IMR-90 (cell line): ENCODE results near the gene ACSL4. TPM values are rescaled to one million over a fixed set of nuclear protein-coding genes. Genes with fewer than 3 reads are reported as not detected.

ENCODE experiments used
- ATAC-seq: fragments of 200-7000 bp; cut with Tn5 transposase; 2 replicates; pipeline ENCODE4 v1.9.1; 2020; ENCODE audit warnings: low read depth, mild to moderate bottlenecking, moderate library complexity
- BruUV-seq: library from RNA; stranded (reverse); fragments of 400-500 nt; replicated peaks from 2 replicates; lab custom pipeline; 2021; lab: Mats Ljungman, UMichigan
- CTCF ChIA-PET: fragments of 300-600 bp; formaldehyde crosslinking; extraction: SDS; loops from one replicate; lab custom pipeline; 2021; ENCODE audit warnings: antibody characterized with exemption; lab: Yijun Ruan, JAX
- POLR2A ChIA-PET: fragments of 300-600 bp; sonication (Branson Sonifier 250); formaldehyde crosslinking; loops from one replicate; lab custom pipeline; 2022; ENCODE audit warnings: antibody characterized with exemption; ENCODE audit not compliant: unreplicated experiment; lab: Charles Lee
- DNase-seq: peaks from one replicate; pipeline ENCODE4 v3.0.0; 2013
- H2AFZ ChIP-seq: replicated peaks from 2 replicates; pipeline ENCODE3; 2013; ENCODE audit warnings: low read length, mild to moderate bottlenecking; ENCODE audit not compliant: poor library complexity
- H2AK5ac ChIP-seq: 2 replicates; pipeline ENCODE4 v1.6.1; 2013; ENCODE audit warnings: low read depth, low read length, inconsistent platforms
- H2AK9ac ChIP-seq: replicated peaks from 2 replicates; pipeline ENCODE3; 2013; ENCODE audit warnings: mild to moderate bottlenecking, low read depth, low read length, moderate library complexity; ENCODE audit not compliant: poor library complexity
- H2BK120ac ChIP-seq: 2 replicates; pipeline ENCODE4 v1.6.1; 2013; ENCODE audit warnings: low read depth, low read length, inconsistent platforms
- H2BK15ac ChIP-seq: 3 replicates; pipeline ENCODE4 v1.6.1; 2013; ENCODE audit warnings: low read depth, low read length, inconsistent platforms
- H2BK20ac ChIP-seq: 2 replicates; pipeline ENCODE4 v1.6.1; 2013; ENCODE audit warnings: low read depth, mild to moderate bottlenecking, inconsistent platforms, low read length, moderate library complexity
- H2BK5ac ChIP-seq: 2 replicates; pipeline ENCODE4 v1.6.1; 2013; ENCODE audit warnings: mild to moderate bottlenecking, low read depth, low read length, inconsistent platforms; ENCODE audit not compliant: poor library complexity, severe bottlenecking
- H3K14ac ChIP-seq: replicated peaks from 2 replicates; pipeline ENCODE4 v1.6.1; 2013; ENCODE audit warnings: low read depth, low read length, inconsistent platforms
- H3K18ac ChIP-seq: 2 replicates; pipeline ENCODE4 v1.6.1; 2013; ENCODE audit warnings: low read depth, low read length, control low read depth
- H3K23ac ChIP-seq: 2 replicates; pipeline ENCODE4 v1.6.1; 2013; ENCODE audit warnings: low read depth, low read length, inconsistent platforms
- H3K27ac ChIP-seq: 2 replicates; pipeline ENCODE4 v1.5.1; 2013; ENCODE audit warnings: mild to moderate bottlenecking, control low read depth, low read length; ENCODE audit not compliant: insufficient read depth
- H3K27me3 ChIP-seq: 2 replicates; pipeline ENCODE4 v1.6.1; 2013; ENCODE audit warnings: low read length; ENCODE audit not compliant: control insufficient read depth, insufficient read depth
- H3K36me3 ChIP-seq: 2 replicates; pipeline ENCODE4 v1.6.1; 2013; ENCODE audit warnings: low read length, mixed read lengths; ENCODE audit not compliant: control insufficient read depth, insufficient read depth
- H3K4ac ChIP-seq: 2 replicates; pipeline ENCODE4 v1.6.1; 2013; ENCODE audit warnings: low read depth, low read length, inconsistent platforms
- H3K4me1 ChIP-seq: 2 replicates; pipeline ENCODE4 v1.6.1; 2013; ENCODE audit warnings: low read length, mixed read lengths; ENCODE audit not compliant: control insufficient read depth, insufficient read depth
- H3K4me2 ChIP-seq: 2 replicates; pipeline ENCODE4 v1.6.1; 2013; ENCODE audit warnings: low read depth, mild to moderate bottlenecking, control low read depth, low read length, moderate library complexity
- H3K4me3 ChIP-seq: 2 replicates; pipeline ENCODE4 v1.5.1; 2013; ENCODE audit warnings: low read depth, mild to moderate bottlenecking, control low read depth, low read length, moderate library complexity; ENCODE audit not compliant: insufficient read depth
- H3K56ac ChIP-seq: 2 replicates; pipeline ENCODE4 v1.6.1; 2013; ENCODE audit warnings: low read length, inconsistent platforms; ENCODE audit not compliant: insufficient read depth; ENCODE audit errors: extremely low read depth
- H3K79me1 ChIP-seq, 2 experiments: 2 replicates each; pipeline ENCODE4 v1.6.1; 2013; ENCODE audit warnings: low read length in 2 of 2, inconsistent platforms in 1 of 2, low read depth in 1 of 2
- H3K9ac ChIP-seq: 2 replicates; pipeline ENCODE4 v1.6.1; 2013; ENCODE audit warnings: low read depth, low read length, control low read depth
- H3K9me1 ChIP-seq: 2 replicates; pipeline ENCODE4 v1.6.1; 2013; ENCODE audit warnings: low read length, inconsistent platforms; ENCODE audit not compliant: insufficient read depth
- H3K9me3 ChIP-seq: 2 replicates; pipeline ENCODE4 v1.6.1; 2013; ENCODE audit warnings: low read length; ENCODE audit not compliant: control insufficient read depth, insufficient read depth
- H4K20me1 ChIP-seq: 2 replicates; pipeline ENCODE4 v1.6.1; 2013; ENCODE audit warnings: low read length, inconsistent platforms; ENCODE audit not compliant: insufficient read depth
- H4K5ac ChIP-seq: 2 replicates; pipeline ENCODE4 v1.6.1; 2013; ENCODE audit warnings: mild to moderate bottlenecking, low read depth, low read length, control low read depth
- H4K8ac ChIP-seq, 2 experiments: 2 replicates each; pipeline ENCODE4 v1.6.1; 2013; ENCODE audit warnings: low read depth in 2 of 2, low read length in 2 of 2, control low read depth in 1 of 2, inconsistent platforms in 1 of 2
- H4K91ac ChIP-seq: 2 replicates; pipeline ENCODE4 v1.6.1; 2013; ENCODE audit warnings: low read depth, low read length, inconsistent platforms; ENCODE audit not compliant: insufficient read depth
- BHLHE40 ChIP-seq: fragments of 150-350 bp; IDR thresholded peaks from 2 replicates; pipeline ENCODE4 v1.6.1; 2016; ENCODE audit warnings: mild to moderate bottlenecking, low read depth, low read length
- CHD1 ChIP-seq: IDR thresholded peaks from 2 replicates; pipeline ENCODE4 v1.6.1; 2012; ENCODE audit warnings: low read depth, low read length, improper control_type of control experiment
- FOS ChIP-seq: fragments of 150-350 bp; IDR thresholded peaks from 2 replicates; pipeline ENCODE4 v1.6.1; 2016; ENCODE audit warnings: low read depth, low read length
- MAFK ChIP-seq: IDR thresholded peaks from 2 replicates; pipeline ENCODE4 v1.6.1; 2012; ENCODE audit warnings: low read depth, low read length, improper control_type of control experiment
- MAZ ChIP-seq: IDR thresholded peaks from 2 replicates; pipeline ENCODE4 v1.6.1; 2012; ENCODE audit warnings: low read depth, mild to moderate bottlenecking, low read length, improper control_type of control experiment, moderate library complexity, borderline replicate concordance
- MXI1 ChIP-seq: IDR thresholded peaks from 2 replicates; pipeline ENCODE4 v1.6.1; 2012; ENCODE audit warnings: low read depth, mild to moderate bottlenecking, low read length, moderate library complexity, borderline replicate concordance
- NFE2L2 ChIP-seq: fragments of 150-350 bp; IDR thresholded peaks from 2 replicates; pipeline ENCODE4 v1.6.1; 2016; ENCODE audit warnings: low read depth, mild to moderate bottlenecking, low read length
- POLR2A ChIP-seq: IDR thresholded peaks from 2 replicates; pipeline ENCODE4 v1.6.1; 2012; ENCODE audit warnings: mild to moderate bottlenecking, low read depth, low read length
- RFX5 ChIP-seq: IDR thresholded peaks from 2 replicates; pipeline ENCODE4 v1.8.0; 2012; ENCODE audit warnings: low read depth, mild to moderate bottlenecking, low read length, moderate library complexity
- SMC3 ChIP-seq: fragments of 150-350 bp; IDR thresholded peaks from 2 replicates; pipeline ENCODE4 v1.6.1; 2016; ENCODE audit warnings: low read depth, mild to moderate bottlenecking, antibody characterized with exemption, low read length, moderate library complexity
- WGBS, 2 experiments: methylation state at CpG; one replicate each; pipeline versions ENCODE4 v1.1.5 to v1.1.7; 2013; ENCODE audit warnings: missing lambda C conversion rate in 2 of 2; ENCODE audit not compliant: insufficient read length in 1 of 2; ENCODE audit errors: extremely low coverage in 2 of 2; 5-methylcytosine and 5-hydroxymethylcytosine counted together
- dilution Hi-C: fragments of 300-500 bp; cut with HindIII; formaldehyde crosslinking; loops from one replicate; pipeline ENCODE4 v1.14.3; 2018; ENCODE audit warnings: low sequenced_read_pairs; ENCODE audit not compliant: unreplicated experiment
- in situ Hi-C: fragments of 300-500 bp; cut with MboI; formaldehyde crosslinking; loops from 3 replicates; pipeline ENCODE4 v1.14.3; 2019; ENCODE audit warnings: low sequenced_read_pairs, inconsistent platforms, mixed read lengths
- intact Hi-C: fragments of 100-400 bp; cut with micrococcal nuclease; formaldehyde crosslinking; loops from 2 replicates; pipeline ENCODE4 v1.10.0; 2022
- polyA plus RNA-seq, 3 experiments: library from polyadenylated mRNA; depleted of rRNA; stranded (reverse); fragments of >200 nt; gene quantifications; 2 replicates each; pipeline ENCODE4 v1.2.3, GENCODE V29; 2012; ENCODE audit warnings: low replicate concordance in 1 of 3
- total RNA-seq: library from RNA; depleted of rRNA; stranded (reverse); fragments of >200 nt; gene quantifications from 2 replicates; pipeline ENCODE4 v1.2.3, GENCODE V29; 2012
- TF ChIP-seq, protein P1 (sequence below): conservative IDR thresholded peaks from 2 replicates; pipeline ENCODE4 v1.5.1; 2012; ENCODE audit warnings: mild to moderate bottlenecking, low read depth, low read length, improper control_type of control experiment
- TF ChIP-seq, protein P2 (sequence below): fragments of 150-350 bp; IDR thresholded peaks from 2 replicates; pipeline ENCODE4 v1.6.1; 2017; ENCODE audit warnings: mild to moderate bottlenecking, antibody characterized with exemption, low read length, low read depth
- TF ChIP-seq, protein P3 (sequence below): fragments of 150-350 bp; IDR thresholded peaks from 2 replicates; pipeline ENCODE4 v1.6.1; 2016; ENCODE audit warnings: low read depth, mild to moderate bottlenecking, low read length, moderate library complexity, borderline replicate concordance

Gene ACSL4
- total and polyA plus RNA-seq, 2 of the 4 experiments (the other 2 are of a cell fraction), result 29.6 to 59.7 TPM

DNA sequence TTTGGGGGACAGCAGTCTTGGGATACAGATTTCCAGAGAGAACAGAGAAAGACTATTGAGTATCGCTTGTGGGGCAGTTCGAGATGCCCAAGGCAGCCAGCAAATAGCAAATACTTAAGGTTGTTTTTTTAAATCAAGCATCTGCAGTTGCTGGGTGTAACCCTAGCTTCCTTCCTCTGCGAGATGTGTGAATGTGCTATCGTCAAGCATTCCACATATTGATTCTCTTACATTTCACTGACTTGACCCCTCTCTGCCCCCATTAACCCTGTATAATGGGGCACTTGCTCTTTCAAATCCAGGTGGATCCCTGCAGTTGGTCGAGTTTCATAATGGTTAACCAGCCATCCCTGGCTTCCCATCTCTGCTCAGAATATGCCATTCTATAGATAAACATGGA is 131.6 kb downstream of the ACSL4 start:
- BruUV-seq, result no TSS peak
- Histone ChIP-seq H2BK5ac (no peak overlapping the region), H2AFZ (peak overlapping the region; percentile 34), H3K4me3 (no peak overlapping the region), H3K4me1 (no peaks in the 10 kb centered on the region), H3K36me3 (no peaks in the 10 kb centered on the region), H2BK20ac (no peak overlapping the region), H3K18ac (no peak overlapping the region), H4K8ac (no peak overlapping the region), H3K79me1 (no peaks in the 10 kb centered on the region), H3K14ac (no peak overlapping the region), H2AK5ac (no peak overlapping the region), H3K4ac (no peak overlapping the region), H3K23ac (no peak overlapping the region), H3K56ac (no peak overlapping the region), H4K20me1 (no peaks in the 10 kb centered on the region; the same call in 1 of the 2 replicates), H4K91ac (no peak overlapping the region), H3K9ac (no peak overlapping the region), H3K9me1 (no peaks in the 10 kb centered on the region), H3K27ac (no peak overlapping the region), H3K4me2 (no peak overlapping the region), H2BK120ac (no peak overlapping the region), H2AK9ac (no peak overlapping the region), H2BK15ac (no peak overlapping the region), H4K5ac (no peak overlapping the region), H3K27me3 (peaks cover 14% of the 10 kb centered on the region), H3K9me3 (no peaks in the 10 kb centered on the region)
- TF ChIP-seq, protein P1, sequence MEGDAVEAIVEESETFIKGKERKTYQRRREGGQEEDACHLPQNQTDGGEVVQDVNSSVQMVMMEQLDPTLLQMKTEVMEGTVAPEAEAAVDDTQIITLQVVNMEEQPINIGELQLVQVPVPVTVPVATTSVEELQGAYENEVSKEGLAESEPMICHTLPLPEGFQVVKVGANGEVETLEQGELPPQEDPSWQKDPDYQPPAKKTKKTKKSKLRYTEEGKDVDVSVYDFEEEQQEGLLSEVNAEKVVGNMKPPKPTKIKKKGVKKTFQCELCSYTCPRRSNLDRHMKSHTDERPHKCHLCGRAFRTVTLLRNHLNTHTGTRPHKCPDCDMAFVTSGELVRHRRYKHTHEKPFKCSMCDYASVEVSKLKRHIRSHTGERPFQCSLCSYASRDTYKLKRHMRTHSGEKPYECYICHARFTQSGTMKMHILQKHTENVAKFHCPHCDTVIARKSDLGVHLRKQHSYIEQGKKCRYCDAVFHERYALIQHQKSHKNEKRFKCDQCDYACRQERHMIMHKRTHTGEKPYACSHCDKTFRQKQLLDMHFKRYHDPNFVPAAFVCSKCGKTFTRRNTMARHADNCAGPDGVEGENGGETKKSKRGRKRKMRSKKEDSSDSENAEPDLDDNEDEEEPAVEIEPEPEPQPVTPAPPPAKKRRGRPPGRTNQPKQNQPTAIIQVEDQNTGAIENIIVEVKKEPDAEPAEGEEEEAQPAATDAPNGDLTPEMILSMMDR, result no peak
- no peak for TF ChIP-seq MAFK
- TF ChIP-seq POLR2A, result no peak
- TF ChIP-seq NFE2L2, result no peak
- TF ChIP-seq, protein P2, sequence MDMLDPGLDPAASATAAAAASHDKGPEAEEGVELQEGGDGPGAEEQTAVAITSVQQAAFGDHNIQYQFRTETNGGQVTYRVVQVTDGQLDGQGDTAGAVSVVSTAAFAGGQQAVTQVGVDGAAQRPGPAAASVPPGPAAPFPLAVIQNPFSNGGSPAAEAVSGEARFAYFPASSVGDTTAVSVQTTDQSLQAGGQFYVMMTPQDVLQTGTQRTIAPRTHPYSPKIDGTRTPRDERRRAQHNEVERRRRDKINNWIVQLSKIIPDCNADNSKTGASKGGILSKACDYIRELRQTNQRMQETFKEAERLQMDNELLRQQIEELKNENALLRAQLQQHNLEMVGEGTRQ, result no peak
- no peak for TF ChIP-seq FOS
- TF ChIP-seq, protein P3, sequence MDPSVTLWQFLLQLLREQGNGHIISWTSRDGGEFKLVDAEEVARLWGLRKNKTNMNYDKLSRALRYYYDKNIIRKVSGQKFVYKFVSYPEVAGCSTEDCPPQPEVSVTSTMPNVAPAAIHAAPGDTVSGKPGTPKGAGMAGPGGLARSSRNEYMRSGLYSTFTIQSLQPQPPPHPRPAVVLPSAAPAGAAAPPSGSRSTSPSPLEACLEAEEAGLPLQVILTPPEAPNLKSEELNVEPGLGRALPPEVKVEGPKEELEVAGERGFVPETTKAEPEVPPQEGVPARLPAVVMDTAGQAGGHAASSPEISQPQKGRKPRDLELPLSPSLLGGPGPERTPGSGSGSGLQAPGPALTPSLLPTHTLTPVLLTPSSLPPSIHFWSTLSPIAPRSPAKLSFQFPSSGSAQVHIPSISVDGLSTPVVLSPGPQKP, result no peak
- no peak for TF ChIP-seq MAZ
- TF ChIP-seq BHLHE40, result no peak
- no peak for TF ChIP-seq SMC3
- no peak for TF ChIP-seq MXI1
- TF ChIP-seq RFX5, result no peak
- no peak for TF ChIP-seq CHD1
- ChIA-PET CTCF (no interaction called here), POLR2A (no interaction called here)
- in situ Hi-C loops (no loop called here), dilution Hi-C loops (no loop called here), intact Hi-C loops (no loop called here)
- ATAC-seq (no peak), DNase-seq (no peak)
- whole genome bisulfite sequencing, 2 experiments, result 89% methylated on average over 3 of the region's 5 CpGs; no CpG with 5 or more reads in 1 of the 2 experiments
